Activated CD4-positive, alpha-beta T cell treated with anti-CD3 and anti-CD28 coated beads, Interleukin-2, amount 50 U/mL, for 48 hours (primary cell): Measurements from ENCODE around the gene TMA7B.

Experiments used
- DNase-seq, 2 experiments: peaks; one replicate each; pipeline ENCODE4 v3.0.0-alpha.2; 2020

TMA7B gene

GRCh38 chr22:39954584-39955055 lies 5.6 kb upstream of the TMA7B start:
- peak in 1 of 2 experiments; percentile 45 for DNase-seq

GRCh38 chr22:39955675-39956074 lies 4.5 kb upstream of the TMA7B start:
- no peak for DNase-seq

GRCh38 chr22:39956932-39957664 lies 3.1 kb upstream of the TMA7B start:
- DNase-seq = no peak

- no peak for DNase-seq
Observed at GRCh38 chr22:39958009-39958711, 2.0 kb upstream of the TMA7B start.

- no peak for DNase-seq
Observed at GRCh38 chr22:39958949-39959639, 1.1 kb upstream of the TMA7B start.

- peak; percentile 69 to 83 for DNase-seq
Observed at GRCh38 chr22:39960791-39961746, 872 bp downstream of the TMA7B start.

GRCh38 chr22:39962071-39962470 lies 1.9 kb downstream of the TMA7B start:
- no peak for DNase-seq

GRCh38 chr22:39965748-39966147 lies 5.6 kb downstream of the TMA7B start:
- DNase-seq = no peak

GRCh38 chr22:39966470-39966869 lies 6.3 kb downstream of the TMA7B start:
- DNase-seq = no peak

GRCh38 chr22:39967103-39967829 lies 7.1 kb downstream of the TMA7B start:
- DNase-seq = no peak

GRCh38 chr22:39967996-39968972 lies 8.1 kb downstream of the TMA7B start:
- no peak for DNase-seq

GRCh38 chr22:39970742-39971141 lies 10.5 kb downstream of the TMA7B start:
- no peak for DNase-seq

- no peak for DNase-seq
Observed at GRCh38 chr22:39972641-39973040, 12.4 kb downstream of the TMA7B start.

- no peak for DNase-seq
Observed at GRCh38 chr22:39973656-39974055, 13.5 kb downstream of the TMA7B start.

- no peak for DNase-seq
Observed at GRCh38 chr22:39974065-39974464, 13.9 kb downstream of the TMA7B start.

GRCh38 chr22:39979048-39979447 lies 18.9 kb downstream of the TMA7B start:
- no peak for DNase-seq

GRCh38 chr22:39979458-39979857 lies 19.3 kb downstream of the TMA7B start:
- DNase-seq = no peak

GRCh38 chr22:39980596-39980995 lies 20.4 kb downstream of the TMA7B start:
- DNase-seq = no peak

- DNase-seq = no peak
Observed at GRCh38 chr22:39983346-39983745, 23.1 kb downstream of the TMA7B start.

- no peak for DNase-seq
Observed at GRCh38 chr22:39984006-39984405, 23.8 kb downstream of the TMA7B start.

GRCh38 chr22:39984746-39985145 lies 24.5 kb downstream of the TMA7B start:
- no peak for DNase-seq
